Uterus (tissue), 2 donors: Measurements from ENCODE around the gene SLC33A1.

Experiments used
- POLR2A ChIP-seq, 2 donors: fragments of 450-650 bp; IDR thresholded peaks; one replicate each; pipeline ENCODE4 v1.6.1; 2016; ENCODE audit warnings: antibody characterized with exemption in 2 of 2, mild to moderate bottlenecking in 1 of 2, moderate library complexity in 1 of 2
- TF ChIP-seq, protein P1 (sequence below), 4 experiments: fragments of 200-600 bp in 2 of 4; fragments of 450-650 bp in 2 of 4; sonication (generic) in 2 of 4; IDR thresholded peaks; one replicate each; pipeline ENCODE4 v1.5.1; 2016 to 2019; ENCODE audit warnings: antibody characterized with exemption in 4 of 4, mild to moderate bottlenecking in 2 of 4, moderate library complexity in 1 of 4

- TF ChIP-seq, protein P1, sequence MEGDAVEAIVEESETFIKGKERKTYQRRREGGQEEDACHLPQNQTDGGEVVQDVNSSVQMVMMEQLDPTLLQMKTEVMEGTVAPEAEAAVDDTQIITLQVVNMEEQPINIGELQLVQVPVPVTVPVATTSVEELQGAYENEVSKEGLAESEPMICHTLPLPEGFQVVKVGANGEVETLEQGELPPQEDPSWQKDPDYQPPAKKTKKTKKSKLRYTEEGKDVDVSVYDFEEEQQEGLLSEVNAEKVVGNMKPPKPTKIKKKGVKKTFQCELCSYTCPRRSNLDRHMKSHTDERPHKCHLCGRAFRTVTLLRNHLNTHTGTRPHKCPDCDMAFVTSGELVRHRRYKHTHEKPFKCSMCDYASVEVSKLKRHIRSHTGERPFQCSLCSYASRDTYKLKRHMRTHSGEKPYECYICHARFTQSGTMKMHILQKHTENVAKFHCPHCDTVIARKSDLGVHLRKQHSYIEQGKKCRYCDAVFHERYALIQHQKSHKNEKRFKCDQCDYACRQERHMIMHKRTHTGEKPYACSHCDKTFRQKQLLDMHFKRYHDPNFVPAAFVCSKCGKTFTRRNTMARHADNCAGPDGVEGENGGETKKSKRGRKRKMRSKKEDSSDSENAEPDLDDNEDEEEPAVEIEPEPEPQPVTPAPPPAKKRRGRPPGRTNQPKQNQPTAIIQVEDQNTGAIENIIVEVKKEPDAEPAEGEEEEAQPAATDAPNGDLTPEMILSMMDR (IDR thresholded peaks at IDR 0.05), result no peak
- no peak for TF ChIP-seq POLR2A (IDR thresholded peaks at IDR 0.05)
Measured at GRCh38 chr3:155853214-155854140, 750 bp downstream of the SLC33A1 start.
